ENCODE results near the gene ACSF2. TPM values are rescaled to one million over a fixed set of nuclear protein-coding genes. Genes with fewer than 3 reads are reported as not detected.

The ACSF2 gene
- 10 to 100 TPM; 13.5 to 22.6 TPM for polyA plus RNA-seq

GRCh38 chr17:50425682-50426471 is at the start of gene ACSF2:
ACSF2 (plus strand) TSS chr17:50426218; CDS start chr17:50426262, 44 bp downstream.
- no peaks in the 10 kb centered on the region for H3K9me3 ChIP-seq (ENCODE audit: control insufficient read depth in 2 of 2, insufficient read depth in 1 of 2, low read depth in 1 of 2, low read length in 1 of 2)
- no peaks in the 10 kb centered on the region for H3K36me3 ChIP-seq (ENCODE audit: control insufficient read depth in 2 of 2, insufficient read depth in 2 of 2, low read length in 1 of 2)
- H3K4me3 ChIP-seq (ENCODE audit: low read depth in 1 of 2, low read length in 2 of 2), result peak within 1 kb of the TSS; percentile 49 to 69
- H3K4me1 ChIP-seq (ENCODE audit: control insufficient read depth in 2 of 2, insufficient read depth in 2 of 2, low read length in 1 of 2), result peaks cover 0 to 10% of the 10 kb centered on the region in 2 donors
- WGBS, 2 donors, result 1% methylated on average over 55 to 70 of the region's 70 CpGs
- no peaks in the 10 kb centered on the region for H3K27me3 ChIP-seq (ENCODE audit: control insufficient read depth in 1 of 2, insufficient read depth in 2 of 2, low read length in 2 of 2)
- peak within 1 kb of the TSS; percentile 42 to 84 for H3K27ac ChIP-seq (ENCODE audit: low read depth in 2 of 2, low read length in 1 of 2)

GRCh38 chr17:50379351-50380132 is 46.5 kb upstream of the ACSF2 start:
- H3K36me3 ChIP-seq (ENCODE audit: control insufficient read depth in 2 of 2, insufficient read depth in 2 of 2, low read length in 1 of 2), result peaks cover 8 to 17% of the 10 kb centered on the region in 2 donors

GRCh38 chr17:50380369-50381259 is 45.4 kb upstream of the ACSF2 start:
- no peaks in the 10 kb centered on the region for H3K4me1 ChIP-seq (ENCODE audit: control insufficient read depth in 2 of 2, insufficient read depth in 2 of 2, low read length in 1 of 2)
- H3K36me3 ChIP-seq (ENCODE audit: control insufficient read depth in 2 of 2, insufficient read depth in 2 of 2, low read length in 1 of 2), result peaks cover 8 to 24% of the 10 kb centered on the region in 2 donors
- no peak overlapping the region for H3K27ac ChIP-seq (ENCODE audit: low read depth in 2 of 2, low read length in 1 of 2)
- WGBS, 2 donors, result 88 to 89% methylated on average over 13 of the region's 13 CpGs
- no peak overlapping the region for H3K4me3 ChIP-seq (ENCODE audit: low read depth in 1 of 2, low read length in 2 of 2)
- H3K9me3 ChIP-seq (ENCODE audit: control insufficient read depth in 2 of 2, insufficient read depth in 1 of 2, low read depth in 1 of 2, low read length in 1 of 2), result no peaks in the 10 kb centered on the region
- H3K27me3 ChIP-seq (ENCODE audit: control insufficient read depth in 1 of 2, insufficient read depth in 2 of 2, low read length in 2 of 2), result no peaks in the 10 kb centered on the region

More at GRCh38 chr17:50379351-50380132, 46.5 kb upstream of the ACSF2 start:
- no peak overlapping the region for H3K4me3 ChIP-seq (ENCODE audit: low read depth in 1 of 2, low read length in 2 of 2)
- no peak overlapping the region for H3K27ac ChIP-seq (ENCODE audit: low read depth in 2 of 2, low read length in 1 of 2)
- WGBS, 2 donors, result 90 to 92% methylated on average over 6 of the region's 6 CpGs
- no peaks in the 10 kb centered on the region for H3K4me1 ChIP-seq (ENCODE audit: control insufficient read depth in 2 of 2, insufficient read depth in 2 of 2, low read length in 1 of 2)
- H3K9me3 ChIP-seq (ENCODE audit: control insufficient read depth in 2 of 2, insufficient read depth in 1 of 2, low read depth in 1 of 2, low read length in 1 of 2), result no peaks in the 10 kb centered on the region
- no peaks in the 10 kb centered on the region for H3K27me3 ChIP-seq (ENCODE audit: control insufficient read depth in 1 of 2, insufficient read depth in 2 of 2, low read length in 2 of 2)

- H3K9me3 ChIP-seq (ENCODE audit: control insufficient read depth in 2 of 2, insufficient read depth in 1 of 2, low read depth in 1 of 2, low read length in 1 of 2), result no peaks in the 10 kb centered on the region
- no peak overlapping the region for H3K27ac ChIP-seq (ENCODE audit: low read depth in 2 of 2, low read length in 1 of 2)
- H3K27me3 ChIP-seq (ENCODE audit: control insufficient read depth in 1 of 2, insufficient read depth in 2 of 2, low read length in 2 of 2), result no peaks in the 10 kb centered on the region
- H3K4me3 ChIP-seq (ENCODE audit: low read depth in 1 of 2, low read length in 2 of 2), result no peak overlapping the region
- H3K36me3 ChIP-seq (ENCODE audit: control insufficient read depth in 2 of 2, insufficient read depth in 2 of 2, low read length in 1 of 2), result peaks cover 8 to 24% of the 10 kb centered on the region in 2 donors
- no peaks in the 10 kb centered on the region for H3K4me1 ChIP-seq (ENCODE audit: control insufficient read depth in 2 of 2, insufficient read depth in 2 of 2, low read length in 1 of 2)
- WGBS, 2 donors, result 88 to 89% methylated on average over 7 of the region's 7 CpGs
Measured at GRCh38 chr17:50381260-50381815, 44.7 kb upstream of the ACSF2 start.

GRCh38 chr17:50381920-50382319 is 44.1 kb upstream of the ACSF2 start:
- 48 to 49% methylated on average over 3 of the region's 3 CpGs for WGBS, 2 donors
- Histone ChIP-seq H3K36me3 (ENCODE audit: control insufficient read depth in 2 of 2, insufficient read depth in 2 of 2, low read length in 1 of 2) (peaks cover 8 to 29% of the 10 kb centered on the region in 2 donors), H3K27me3 (ENCODE audit: control insufficient read depth in 1 of 2, insufficient read depth in 2 of 2, low read length in 2 of 2) (no peaks in the 10 kb centered on the region), H3K4me1 (ENCODE audit: control insufficient read depth in 2 of 2, insufficient read depth in 2 of 2, low read length in 1 of 2) (no peaks in the 10 kb centered on the region), H3K9me3 (ENCODE audit: control insufficient read depth in 2 of 2, insufficient read depth in 1 of 2, low read depth in 1 of 2, low read length in 1 of 2) (no peaks in the 10 kb centered on the region), H3K27ac (ENCODE audit: low read depth in 2 of 2, low read length in 1 of 2) (no peak overlapping the region), H3K4me3 (ENCODE audit: low read depth in 1 of 2, low read length in 2 of 2) (no peak overlapping the region)

- no peak overlapping the region for H3K27ac ChIP-seq (ENCODE audit: low read depth in 2 of 2, low read length in 1 of 2)
- no peaks in the 10 kb centered on the region for H3K27me3 ChIP-seq (ENCODE audit: control insufficient read depth in 1 of 2, insufficient read depth in 2 of 2, low read length in 2 of 2)
- no peaks in the 10 kb centered on the region for H3K4me1 ChIP-seq (ENCODE audit: control insufficient read depth in 2 of 2, insufficient read depth in 2 of 2, low read length in 1 of 2)
- 89 to 94% methylated on average over 12 of the region's 12 CpGs for WGBS, 2 donors
- H3K4me3 ChIP-seq (ENCODE audit: low read depth in 1 of 2, low read length in 2 of 2), result no peak overlapping the region
- no peaks in the 10 kb centered on the region for H3K9me3 ChIP-seq (ENCODE audit: control insufficient read depth in 2 of 2, insufficient read depth in 1 of 2, low read depth in 1 of 2, low read length in 1 of 2)
- peaks cover 11 to 35% of the 10 kb centered on the region in 2 donors for H3K36me3 ChIP-seq (ENCODE audit: control insufficient read depth in 2 of 2, insufficient read depth in 2 of 2, low read length in 1 of 2)
Measured at GRCh38 chr17:50382931-50383330, 43.1 kb upstream of the ACSF2 start.

GRCh38 chr17:50386510-50386909 is 39.5 kb upstream of the ACSF2 start:
- Histone ChIP-seq H3K27me3 (ENCODE audit: control insufficient read depth in 1 of 2, insufficient read depth in 2 of 2, low read length in 2 of 2) (no peaks in the 10 kb centered on the region), H3K4me1 (ENCODE audit: control insufficient read depth in 2 of 2, insufficient read depth in 2 of 2, low read length in 1 of 2) (no peaks in the 10 kb centered on the region), H3K27ac (ENCODE audit: low read depth in 2 of 2, low read length in 1 of 2) (no peak overlapping the region), H3K9me3 (ENCODE audit: control insufficient read depth in 2 of 2, insufficient read depth in 1 of 2, low read depth in 1 of 2, low read length in 1 of 2) (no peaks in the 10 kb centered on the region), H3K4me3 (ENCODE audit: low read depth in 1 of 2, low read length in 2 of 2) (no peak overlapping the region), H3K36me3 (ENCODE audit: control insufficient read depth in 2 of 2, insufficient read depth in 2 of 2, low read length in 1 of 2) (peaks cover 16 to 47% of the 10 kb centered on the region in 2 donors)
- WGBS, 2 donors, result 68 to 71% methylated on average over 3 of the region's 3 CpGs

GRCh38 chr17:50388728-50389127 is 37.3 kb upstream of the ACSF2 start:
- no peak overlapping the region for H3K4me3 ChIP-seq (ENCODE audit: low read depth in 1 of 2, low read length in 2 of 2)
- H3K27me3 ChIP-seq (ENCODE audit: control insufficient read depth in 1 of 2, insufficient read depth in 2 of 2, low read length in 2 of 2), result no peaks in the 10 kb centered on the region
- H3K36me3 ChIP-seq (ENCODE audit: control insufficient read depth in 2 of 2, insufficient read depth in 2 of 2, low read length in 1 of 2), result peaks cover 28 to 57% of the 10 kb centered on the region in 2 donors
- no peaks in the 10 kb centered on the region for H3K9me3 ChIP-seq (ENCODE audit: control insufficient read depth in 2 of 2, insufficient read depth in 1 of 2, low read depth in 1 of 2, low read length in 1 of 2)
- H3K27ac ChIP-seq (ENCODE audit: low read depth in 2 of 2, low read length in 1 of 2), result no peak overlapping the region
- H3K4me1 ChIP-seq (ENCODE audit: control insufficient read depth in 2 of 2, insufficient read depth in 2 of 2, low read length in 1 of 2), result no peaks in the 10 kb centered on the region
- WGBS, 2 donors, result 94 to 97% methylated on average over 3 of the region's 3 CpGs

- Histone ChIP-seq H3K4me3 (ENCODE audit: low read depth in 1 of 2, low read length in 2 of 2) (no peak overlapping the region), H3K36me3 (ENCODE audit: control insufficient read depth in 2 of 2, insufficient read depth in 2 of 2, low read length in 1 of 2) (peaks cover 30 to 62% of the 10 kb centered on the region in 2 donors), H3K4me1 (ENCODE audit: control insufficient read depth in 2 of 2, insufficient read depth in 2 of 2, low read length in 1 of 2) (no peaks in the 10 kb centered on the region), H3K27ac (ENCODE audit: low read depth in 2 of 2, low read length in 1 of 2) (no peak overlapping the region), H3K27me3 (ENCODE audit: control insufficient read depth in 1 of 2, insufficient read depth in 2 of 2, low read length in 2 of 2) (no peaks in the 10 kb centered on the region), H3K9me3 (ENCODE audit: control insufficient read depth in 2 of 2, insufficient read depth in 1 of 2, low read depth in 1 of 2, low read length in 1 of 2) (no peaks in the 10 kb centered on the region)
- WGBS, 2 donors, result 98 to 99% methylated on average over 6 of the region's 6 CpGs
Measured at GRCh38 chr17:50389534-50389933, 36.5 kb upstream of the ACSF2 start.
